Endothelial cell of umbilical vein (primary cell): ENCODE results near the gene ACTA2. TPM values are rescaled to one million over a fixed set of nuclear protein-coding genes. Genes with fewer than 3 reads are reported as not detected.
A peak's percentile ranks its signal among the peaks of the same experiment; 100 is the strongest.

Experiments
- BruUV-seq: library from RNA; stranded (reverse); fragments of 400-500 nt; replicated peaks from 2 replicates; lab custom pipeline; 2021; lab: Mats Ljungman, UMichigan
- CTCF ChIA-PET: fragments of 300-600, 350-600 bp; sonication (Branson Sonifier 250); formaldehyde crosslinking; loops from one replicate; lab custom pipeline; 2021; ENCODE audit warnings: antibody characterized with exemption, inconsistent platforms; lab: Charles Lee
- POLR2A ChIA-PET: fragments of 300-600, 350-600 bp; sonication (Branson Sonifier 250); formaldehyde crosslinking; loops from one replicate; lab custom pipeline; 2021; ENCODE audit warnings: antibody characterized with exemption, inconsistent platforms; lab: Charles Lee
- DNase-seq: peaks from one replicate; pipeline ENCODE4 v3.0.0-alpha.2; 2011; ENCODE audit warnings: low read depth, low spot score
- FAIRE-seq: peaks from 2 replicates; lab custom pipeline; 2011; peaks lifted over from hg19 to GRCh38; lab: Jason Lieb, UNC
- H2AFZ ChIP-seq: 2 replicates; pipeline ENCODE4 v1.6.0; 2012; ENCODE audit warnings: low read depth, low read length, control low read depth, inconsistent platforms
- H3K27ac ChIP-seq: 2 replicates; pipeline ENCODE4 v1.5.1; 2011; ENCODE audit warnings: low read depth, mild to moderate bottlenecking, control low read depth, low read length, moderate library complexity; ENCODE audit not compliant: insufficient read depth
- H3K27me3 ChIP-seq, 2 experiments: 2 replicates each; pipeline versions ENCODE4 v1.6.0 to v1.6.1; 2011; ENCODE audit warnings: low read length in 2 of 2, mixed read lengths in 1 of 2; ENCODE audit not compliant: control insufficient read depth in 2 of 2, insufficient read depth in 2 of 2
- H3K36me3 ChIP-seq, 2 experiments: 2 replicates in 1 of 2; 3 replicates in 1 of 2; pipeline ENCODE4 v1.5.1; 2011; ENCODE audit warnings: low read length in 2 of 2, mild to moderate bottlenecking in 1 of 2, moderate library complexity in 1 of 2; ENCODE audit not compliant: control insufficient read depth in 2 of 2, insufficient read depth in 2 of 2; ENCODE audit errors: extremely low read depth in 1 of 2
- H3K4me1 ChIP-seq: 3 replicates; pipeline ENCODE4 v1.5.1; 2011; ENCODE audit warnings: mild to moderate bottlenecking, low read length; ENCODE audit not compliant: control insufficient read depth, insufficient read depth; ENCODE audit errors: extremely low read depth
- H3K4me2 ChIP-seq: 2 replicates; pipeline ENCODE4 v1.6.1; 2011; ENCODE audit warnings: low read length, control low read depth, mixed read lengths; ENCODE audit not compliant: insufficient read depth
- H3K4me3 ChIP-seq, 3 experiments: fragments of 200-600 bp in 1 of 3; sonication (generic), shearing (Covaris generic) in 1 of 3; replicated peaks in 1 of 3; 2 replicates each; pipeline ENCODE4 v1.5.1; 2011 to 2016; ENCODE audit warnings: control low read depth in 3 of 3, low read length in 3 of 3, mild to moderate bottlenecking in 2 of 3, inconsistent platforms in 1 of 3, low read depth in 1 of 3, moderate library complexity in 1 of 3; ENCODE audit not compliant: insufficient read depth in 1 of 3
- H3K79me2 ChIP-seq: 2 replicates; pipeline ENCODE4 v1.6.0; 2012; ENCODE audit warnings: low read length, inconsistent platforms; ENCODE audit not compliant: control insufficient read depth, insufficient read depth
- H3K9ac ChIP-seq: replicated peaks from 2 replicates; pipeline ENCODE3; 2011; ENCODE audit warnings: low read length, control low read depth; ENCODE audit not compliant: insufficient read depth; ENCODE audit errors: extremely low read depth
- H3K9me1 ChIP-seq: replicated peaks from 3 replicates; pipeline ENCODE4 v1.6.0; 2011; ENCODE audit warnings: mild to moderate bottlenecking, low read length; ENCODE audit not compliant: control insufficient read depth, insufficient read depth; ENCODE audit errors: extremely low read depth
- H3K9me3 ChIP-seq: replicated peaks from 2 replicates; pipeline ENCODE4 v1.5.1; 2012; ENCODE audit warnings: low read length, inconsistent platforms; ENCODE audit not compliant: control insufficient read depth, insufficient read depth
- H4K20me1 ChIP-seq: replicated peaks from 2 replicates; pipeline ENCODE3; 2011; ENCODE audit warnings: mild to moderate bottlenecking, low read length; ENCODE audit not compliant: control insufficient read depth, insufficient read depth; ENCODE audit errors: extremely low read depth
- EZH2 ChIP-seq: IDR thresholded peaks from 2 replicates; pipeline ENCODE4 v1.6.1; 2012; ENCODE audit warnings: borderline replicate concordance, low read depth, mild to moderate bottlenecking, moderate library complexity, low read length, inconsistent platforms; ENCODE audit not compliant: severe bottlenecking
- FOS ChIP-seq: IDR thresholded peaks from 2 replicates; pipeline ENCODE4 v1.6.1; 2011; ENCODE audit warnings: mild to moderate bottlenecking, low read length, moderate library complexity, borderline replicate concordance; ENCODE audit not compliant: insufficient read depth
- GATA2 ChIP-seq: IDR thresholded peaks from 2 replicates; pipeline ENCODE4 v1.7.0; 2011; ENCODE audit warnings: low read depth, mild to moderate bottlenecking, moderate library complexity, mixed read lengths, low read length; ENCODE audit not compliant: insufficient read length, insufficient read depth
- JUN ChIP-seq: IDR thresholded peaks from 2 replicates; pipeline ENCODE4 v1.6.1; 2011; ENCODE audit warnings: borderline replicate concordance, low read depth; ENCODE audit not compliant: insufficient read length, insufficient read depth
- MAX ChIP-seq: IDR thresholded peaks from 2 replicates; pipeline ENCODE4 v1.6.1; 2011; ENCODE audit not compliant: insufficient read depth, insufficient read length
- MYC ChIP-seq: IDR thresholded peaks from one replicate; pipeline ENCODE4 v1.6.1; 2011; ENCODE audit warnings: mild to moderate bottlenecking, low read depth, low read length
- dilution Hi-C: fragments of 300-500 bp; cut with MboI; formaldehyde crosslinking; loops from one replicate; pipeline ENCODE4 v1.15.0; 2019; ENCODE audit warnings: low sequenced_read_pairs; ENCODE audit not compliant: extremely low pct_ligation_motif_present
- intact Hi-C: fragments of 100-400 bp; cut with micrococcal nuclease; formaldehyde crosslinking; loops from one replicate; pipeline ENCODE4 v1.10.0; 2022
- polyA plus RNA-seq, 4 experiments: library from polyadenylated mRNA; depleted of rRNA in 3 of 4; stranded (reverse) in 3 of 4; unstranded in 1 of 4; fragments of >200 nt; gene quantifications; 2 replicates each; pipeline versions ENCODE4 v1.2.1 to v1.2.3, GENCODE V29; 2011 to 2012; ENCODE audit warnings: missing spikeins in 1 of 4
- total RNA-seq: library from RNA; stranded (reverse); gene quantifications from 2 replicates; pipeline ENCODE4 v1.2.3, GENCODE V29; 2021

Gene ACTA2
- total and polyA plus RNA-seq, 2 donors (not counting 3 experiments of a cell fraction or from before 2014, with no cell fraction given) = 6.3 to 9.7 TPM

GRCh38 chr10:88990384-88991160 is 38.0 kb upstream of the ACTA2 start, which contains the start of gene FAS:
Gene FAS (plus strand): TSS chr10:88990798. CDS start chr10:88990877, 79 bp downstream.
- ChIA-PET POLR2A (interaction anchor here (1.1 kb wide), 1 partner anchor 10 kb away, joined by 3 read pairs; no protein-coding TSS in a partner anchor), CTCF (interaction anchor here (0.6 to 4.2 kb wide), 20 partner anchors 8 to 425 kb away, joined by 3 to 103 read pairs (median 6); partner anchors contain the start of gene IFIT1)
- peak within 1 kb of the TSS; percentile 76 to 84 (median 84) for H3K4me3 ChIP-seq
- TSS peak; percentile 76 for BruUV-seq
- H3K36me3 ChIP-seq = no peaks in the 10 kb centered on the region
- no peaks in the 10 kb centered on the region for H3K9me1 ChIP-seq
- TF ChIP-seq MAX (no peak), FOS (no peak), GATA2 (no peak), JUN (no peak), EZH2 (no peak), MYC (no peak)
- intact Hi-C loops (loop anchor here (1.0 to 2.0 kb wide), 6 partner anchors 13 to 289 kb away; partner anchors contain the start of genes CH25H and STAMBPL1), dilution Hi-C loops (loop anchor here (25.0 kb wide), 1 partner anchor 222 kb away; the partner anchor contains the start of gene CH25H)
- H2AFZ ChIP-seq = peak within 1 kb of the TSS; percentile 77
- peaks cover 11 to 22% of the 10 kb centered on the region in 2 experiments for H3K27me3 ChIP-seq
- H3K27ac ChIP-seq = peak within 1 kb of the TSS; percentile 6
- FAIRE-seq (no peak), DNase-seq (peak; percentile 53)
- no peaks in the 10 kb centered on the region for H4K20me1 ChIP-seq
- H3K9ac ChIP-seq = peak within 1 kb of the TSS; percentile 50
- no peaks in the 10 kb centered on the region for H3K79me2 ChIP-seq
- no peaks in the 10 kb centered on the region for H3K9me3 ChIP-seq
- peak within 1 kb of the TSS; percentile 83 for H3K4me2 ChIP-seq
- H3K4me1 ChIP-seq = peaks cover 12% of the 10 kb centered on the region
